HepG2 (cell line): ENCODE data around the gene DTNA. TPM values are rescaled to one million over a fixed set of nuclear protein-coding genes. Genes with fewer than 3 reads are reported as not detected.

Experiments
- ATAC-seq: fragments of 200-7000 bp; cut with Tn5 transposase; 3 replicates; pipeline ENCODE4 v1.9.1; 2020; ENCODE audit warnings: mild to moderate bottlenecking, moderate library complexity
- BruUV-seq: library from RNA; stranded (reverse); fragments of 400-500 nt; replicated peaks from 2 replicates; lab custom pipeline; 2021; lab: Mats Ljungman, UMichigan
- CTCF ChIA-PET: fragments of 300-600 bp; formaldehyde crosslinking; extraction: SDS; loops from one replicate; lab custom pipeline; 2021; ENCODE audit warnings: low total read pairs, inconsistent platforms, low intra/inter-chr PET ratio; lab: Yijun Ruan, JAX
- POLR2A ChIA-PET: fragments of 350-600 bp; sonication (Branson Sonifier 250); formaldehyde crosslinking; loops from one replicate; lab custom pipeline; 2020; ENCODE audit warnings: antibody characterized with exemption, inconsistent platforms; lab: Yijun Ruan, JAX
- DNase-seq: peaks from one replicate; pipeline ENCODE4 v3.0.0-alpha.2; 2015; ENCODE audit warnings: low spot score
- FAIRE-seq: peaks from 3 replicates; lab custom pipeline; 2011; peaks lifted over from hg19 to GRCh38; lab: Jason Lieb, UNC
- H2AFZ ChIP-seq: one replicate; pipeline ENCODE4 v1.6.1; 2011; ENCODE audit warnings: low read length, inconsistent platforms
- H3K27ac ChIP-seq: fragments of 300-600 bp; 3 replicates; pipeline ENCODE4 v1.8.0; 2011; ENCODE audit warnings: mixed run types, mild to moderate bottlenecking, mixed read lengths, low read length, inconsistent platforms; ENCODE audit not compliant: insufficient read depth; ENCODE audit errors: extremely low read length
- H3K27me3 ChIP-seq, 2 experiments: fragments of 200-600 bp in 1 of 2; 2 replicates in 1 of 2; 3 replicates in 1 of 2; pipeline versions ENCODE4 v1.6.0 to v1.8.0; 2011; ENCODE audit warnings: low read length in 2 of 2, mild to moderate bottlenecking in 2 of 2, moderate library complexity in 2 of 2, inconsistent platforms in 1 of 2; ENCODE audit not compliant: insufficient read depth in 2 of 2, control insufficient read depth in 1 of 2
- H3K36me3 ChIP-seq, 2 experiments: fragments of 200-600 bp in 1 of 2; replicated peaks in 1 of 2; 2 replicates in 1 of 2; 3 replicates in 1 of 2; pipeline versions ENCODE4 v1.5.1 to v1.8.0; 2011; ENCODE audit warnings: low read length in 2 of 2, inconsistent platforms in 1 of 2; ENCODE audit not compliant: insufficient read depth in 2 of 2, control insufficient read depth in 1 of 2
- H3K4me1 ChIP-seq: 2 replicates; pipeline ENCODE4 v1.5.1; 2012; ENCODE audit warnings: low read length, inconsistent platforms; ENCODE audit not compliant: insufficient read depth
- H3K4me2 ChIP-seq: 2 replicates; pipeline ENCODE4 v1.6.0; 2011; ENCODE audit warnings: low read depth, low read length, inconsistent platforms
- H3K4me3 ChIP-seq, 3 experiments: fragments of 200-600 bp in 1 of 3; sonication (generic), shearing (Covaris generic) in 1 of 3; replicated peaks in 1 of 3; 2 replicates each; pipeline ENCODE4 v1.5.1; 2011 to 2016; ENCODE audit warnings: low read length in 3 of 3, inconsistent platforms in 2 of 3, low read depth in 2 of 3, mild to moderate bottlenecking in 2 of 3, control low read depth in 1 of 3, mixed read lengths in 1 of 3; ENCODE audit not compliant: insufficient read depth in 1 of 3
- H3K79me2 ChIP-seq: one replicate; pipeline ENCODE4 v1.6.1; 2011; ENCODE audit warnings: low read length, inconsistent platforms; ENCODE audit not compliant: insufficient read depth
- H3K9ac ChIP-seq: 2 replicates; pipeline ENCODE4 v1.6.0; 2011; ENCODE audit warnings: mild to moderate bottlenecking, low read depth, low read length, inconsistent platforms; ENCODE audit not compliant: insufficient read depth
- H3K9me3 ChIP-seq: 2 replicates; pipeline ENCODE4 v1.5.1; 2012; ENCODE audit warnings: mild to moderate bottlenecking, low read length
- H4K20me1 ChIP-seq: 2 replicates; pipeline ENCODE4 v1.6.0; 2011; ENCODE audit warnings: inconsistent platforms, mild to moderate bottlenecking, low read length, moderate library complexity; ENCODE audit not compliant: insufficient read depth
- CBFB ChIP-seq: sonication (generic); formaldehyde crosslinking; IDR thresholded peaks from 2 replicates; pipeline ENCODE4 v1.4.0; 2020; ENCODE audit warnings: missing genetic modification reagents
- CHD4 ChIP-seq: fragments of 200-600 bp; sonication (generic); IDR thresholded peaks from 2 replicates; pipeline ENCODE4 v1.7.0; 2017; ENCODE audit warnings: mild to moderate bottlenecking, low read length, borderline replicate concordance
- FOXK2 ChIP-seq: fragments of 450-650 bp; IDR thresholded peaks from 2 replicates; pipeline ENCODE4 v1.6.1; 2016
- JDP2 ChIP-seq: sonication (generic); formaldehyde crosslinking; IDR thresholded peaks from 2 replicates; pipeline ENCODE4 v1.8.1; 2022; ENCODE audit warnings: missing genetic modification reagents, borderline replicate concordance
- NFKBIZ ChIP-seq: IDR thresholded peaks from 2 replicates; pipeline ENCODE4 v1.6.1; 2018; ENCODE audit warnings: missing genetic modification reagents, missing compliant biosample characterization
- NR1H2 ChIP-seq: sonication (generic); formaldehyde crosslinking; IDR thresholded peaks from 2 replicates; pipeline ENCODE4 v1.8.1; 2022; ENCODE audit warnings: low read depth, missing genetic modification reagents, borderline replicate concordance
- TEAD3 ChIP-seq: optimal IDR thresholded peaks from 2 replicates; pipeline ENCODE3; 2016; ENCODE audit warnings: borderline replicate concordance
- TFDP1 ChIP-seq: IDR thresholded peaks from 2 replicates; pipeline ENCODE4 v1.6.1; 2016; ENCODE audit warnings: missing compliant biosample characterization, missing genetic modification reagents, borderline replicate concordance
- ZC3H13 ChIP-seq: sonication (generic); formaldehyde crosslinking; IDR thresholded peaks from 2 replicates; pipeline ENCODE4 v1.8.1; 2023; ENCODE audit warnings: mild to moderate bottlenecking, missing genetic modification reagents, moderate library complexity
- ZNF121 ChIP-seq: sonication (generic); formaldehyde crosslinking; IDR thresholded peaks from 2 replicates; pipeline ENCODE4 v1.5.0; 2020; ENCODE audit warnings: mild to moderate bottlenecking, missing genetic modification reagents
- ZNF496 ChIP-seq: sonication (generic); formaldehyde crosslinking; IDR thresholded peaks from 2 replicates; pipeline ENCODE4 v1.8.1; 2023; ENCODE audit warnings: mild to moderate bottlenecking, moderate library complexity, missing genetic modification reagents; ENCODE audit not compliant: insufficient replicate concordance
- ZNF703 ChIP-seq: sonication (generic); formaldehyde crosslinking; IDR thresholded peaks from 2 replicates; pipeline ENCODE4 v1.5.1; 2020; ENCODE audit warnings: missing genetic modification reagents, mild to moderate bottlenecking, moderate library complexity, borderline replicate concordance
- WGBS: methylation state at CpG from one replicate; pipeline ENCODE4 v1.1.6; 2017; ENCODE audit warnings: low lambda C conversion rate; 5-methylcytosine and 5-hydroxymethylcytosine counted together
- in situ Hi-C: cut with HindIII; loops from 2 replicates; pipeline ENCODE4 v1.10.0; 2017; ENCODE audit warnings: low pct_unique_long_range_greater_than_20kb; ENCODE audit not compliant: extremely low pct_ligation_motif_present
- intact Hi-C: fragments of 100-400 bp; cut with micrococcal nuclease; formaldehyde crosslinking; loops from one replicate; pipeline ENCODE4 v1.10.0; 2022; ENCODE audit not compliant: unreplicated experiment
- polyA plus RNA-seq, 8 experiments: library from polyadenylated mRNA; depleted of rRNA in 3 of 8; stranded (reverse) in 7 of 8; unstranded in 1 of 8; fragments of >200 nt; fragmentation: Illumina TruSeq in 4 of 8; extraction: Trizol in 4 of 8; gene quantifications; 2 replicates each; pipeline versions ENCODE4 v1.2.1 to v1.2.3, GENCODE V29; 2011 to 2016; ENCODE audit warnings: low read depth in 4 of 8, missing spikeins in 1 of 8, mixed read lengths in 1 of 8; ENCODE audit not compliant: insufficient read depth in 1 of 8
- total RNA-seq, 5 experiments: library from RNA; depleted of rRNA; stranded (reverse); fragments of >200 nt; fragmentation: Illumina TruSeq; extraction: Trizol; gene quantifications; 2 replicates each; pipeline ENCODE4 v1.2.3, GENCODE V29; 2016; ENCODE audit warnings: low read depth in 1 of 5

DTNA gene
- total and polyA plus RNA-seq, 2 of the 13 experiments (the other 11 are each of a cell fraction or from before 2014, with no cell fraction given) = 8.5 to 29.0 TPM

DNA sequence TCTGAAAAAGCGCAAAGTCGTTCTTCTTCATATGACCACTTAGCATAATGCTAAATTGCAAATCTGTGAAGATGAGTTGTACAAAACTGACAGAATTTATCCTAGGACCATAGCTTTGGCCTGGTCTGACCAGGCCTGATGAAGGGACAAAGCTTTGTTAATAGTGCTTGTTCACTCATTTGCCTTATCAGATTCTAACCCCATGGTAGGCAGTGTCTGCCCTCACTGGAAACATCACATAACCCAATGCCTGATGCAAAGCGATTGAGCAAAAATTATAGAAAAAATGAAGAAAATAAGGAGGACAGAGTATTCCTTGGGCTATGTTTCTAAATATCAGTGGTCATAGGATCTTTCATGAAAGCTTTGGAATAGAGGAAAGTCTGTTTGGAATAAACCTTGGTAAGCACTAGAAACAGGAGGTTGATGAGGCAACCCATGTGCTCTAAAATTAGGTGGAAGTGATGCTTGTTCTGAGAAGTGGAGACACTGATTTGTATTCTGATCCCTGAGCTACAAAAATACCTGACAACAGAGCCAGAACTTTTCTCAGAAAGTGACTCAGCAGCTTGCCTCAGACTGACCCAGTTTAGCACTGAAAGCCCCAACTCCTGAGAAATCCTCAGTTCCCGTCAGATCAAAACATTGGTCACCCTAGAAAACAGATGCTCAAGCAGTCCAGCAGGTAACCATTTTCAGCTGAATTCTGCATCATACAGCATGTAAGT lies 199.7 kb downstream of the DTNA start:
- ChIA-PET POLR2A (interaction anchor here (4.6 kb wide), 1 partner anchor 19 kb away, joined by 65 read pairs; no protein-coding TSS in a partner anchor), CTCF (no interaction called here)
- no peak for ATAC-seq
- Histone ChIP-seq H3K9ac (no peak overlapping the region), H3K36me3 (no peaks in the 10 kb centered on the region), H3K4me3 (no peak overlapping the region), H3K27ac (no peak overlapping the region), H4K20me1 (no peaks in the 10 kb centered on the region), H3K27me3 (no peaks in the 10 kb centered on the region), H3K4me1 (peaks cover 53% of the 10 kb centered on the region), H2AFZ (no peak overlapping the region), H3K79me2 (no peaks in the 10 kb centered on the region), H3K4me2 (no peak overlapping the region), H3K9me3 (no peaks in the 10 kb centered on the region)
- FAIRE-seq = no peak
- intact Hi-C loops (loop anchor here (5.0 to 10.0 kb wide), 2 partner anchors 48 to 135 kb away; partner anchors contain the start of gene MAPRE2), in situ Hi-C loops (loop anchor here (5.0 kb wide), 1 partner anchor 68 kb away; no protein-coding TSS in a partner anchor)
- no peak for DNase-seq
- no peak for TF ChIP-seq ZNF703 (CRISPR knock-in tag)
- BruUV-seq = no TSS peak
- 96% methylated on average over 4 of the region's 4 CpGs for WGBS

DNA sequence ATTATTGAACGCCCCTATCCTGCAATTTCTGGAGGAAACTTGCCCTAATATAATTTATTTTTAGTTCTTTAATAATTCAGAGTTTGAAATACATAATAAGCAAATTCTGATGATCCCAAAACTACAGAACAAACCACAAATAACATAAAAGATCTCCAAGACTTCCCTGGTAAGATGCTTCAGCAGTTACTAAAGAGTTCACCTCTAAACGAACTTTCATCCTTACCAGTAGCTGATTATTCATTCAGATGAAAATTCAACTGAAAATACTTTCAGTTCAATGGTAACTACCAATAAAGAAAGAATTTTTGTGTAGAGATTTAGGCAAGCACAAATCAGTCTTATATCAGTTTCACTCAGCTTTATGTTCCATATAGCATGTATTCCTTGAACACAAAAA lies 201.0 kb downstream of the DTNA start:
- POLR2A ChIA-PET = interaction anchor here (4.6 kb wide), 1 partner anchor 18 kb away, joined by 65 read pairs; no protein-coding TSS in a partner anchor
- TF ChIP-seq TEAD3 (CRISPR knock-in tag) (no peak), NFKBIZ (CRISPR knock-in tag) (no peak), ZNF121 (CRISPR knock-in tag) (no peak), CBFB (CRISPR knock-in tag) (no peak), FOXK2 (no peak), ZNF496 (CRISPR knock-in tag) (no peak), TFDP1 (CRISPR knock-in tag) (no peak), NR1H2 (CRISPR knock-in tag) (no peak), CHD4 (no peak), ZC3H13 (CRISPR knock-in tag) (no peak), JDP2 (CRISPR knock-in tag) (no peak)

More for the DNA sequence above, 201.0 kb downstream of the DTNA start:
- intact Hi-C loops = loop anchor here (5.0 to 10.0 kb wide), 2 partner anchors 46 to 134 kb away; partner anchors contain the start of gene MAPRE2
- H3K79me2 ChIP-seq = no peaks in the 10 kb centered on the region
- H3K9ac ChIP-seq = no peak overlapping the region
- BruUV-seq = no TSS peak
- FAIRE-seq (no peak), ATAC-seq (no peak), DNase-seq (no peak)
- CTCF ChIA-PET = no interaction called here
- no peaks in the 10 kb centered on the region for H3K9me3 ChIP-seq
- no peak overlapping the region for H3K4me2 ChIP-seq
- no peak overlapping the region for H3K27ac ChIP-seq
- no peaks in the 10 kb centered on the region for H3K27me3 ChIP-seq
- in situ Hi-C loops = loop anchor here (5.0 kb wide), 1 partner anchor 66 kb away; no protein-coding TSS in a partner anchor
- H4K20me1 ChIP-seq = no peaks in the 10 kb centered on the region
- no peaks in the 10 kb centered on the region for H3K36me3 ChIP-seq
- H3K4me1 ChIP-seq = peaks cover 57% of the 10 kb centered on the region
- H2AFZ ChIP-seq = no peak overlapping the region
- no peak overlapping the region for H3K4me3 ChIP-seq
- WGBS = 82% methylated on average over 2 of the region's 2 CpGs
